GM23248 (cell line): ENCODE data around the gene IL26. TPM values are rescaled to one million over a fixed set of nuclear protein-coding genes. Genes with fewer than 3 reads are reported as not detected.

ENCODE experiments used
- DNase-seq: peaks from one replicate; pipeline ENCODE4 v3.0.0-alpha.2; 2015
- H2AFZ ChIP-seq: fragments of 200-600 bp; sonication (generic); 2 replicates; pipeline ENCODE4 v1.6.1; 2016; ENCODE audit warnings: antibody characterized with exemption
- H3F3A ChIP-seq: fragments of 200-600 bp; sonication (generic); 2 replicates; pipeline ENCODE4 v1.6.1; 2016; ENCODE audit warnings: mild to moderate bottlenecking, antibody characterized with exemption, mixed run types; ENCODE audit not compliant: insufficient read depth
- H3K27ac ChIP-seq: fragments of 200-600 bp; sonication (generic); 2 replicates; pipeline ENCODE4 v1.5.1; 2016; ENCODE audit warnings: mild to moderate bottlenecking
- H3K27me3 ChIP-seq: fragments of 200-600 bp; sonication (generic); replicated peaks from 2 replicates; pipeline ENCODE4 v1.6.1; 2016; ENCODE audit warnings: mild to moderate bottlenecking; ENCODE audit not compliant: insufficient read depth
- H3K36me3 ChIP-seq: fragments of 200-600 bp; sonication (generic); 2 replicates; pipeline ENCODE4 v1.6.1; 2016; ENCODE audit warnings: low read depth, mild to moderate bottlenecking
- H3K4me1 ChIP-seq: fragments of 200-600 bp; sonication (generic); 2 replicates; pipeline ENCODE4 v1.6.1; 2016; ENCODE audit warnings: mild to moderate bottlenecking; ENCODE audit not compliant: insufficient read depth
- H3K4me2 ChIP-seq: fragments of 200-600 bp; sonication (generic); one replicate; pipeline ENCODE4 v1.6.1; 2016; ENCODE audit warnings: mild to moderate bottlenecking; ENCODE audit not compliant: unreplicated experiment
- H3K4me3 ChIP-seq: fragments of 200-600 bp; sonication (generic); 2 replicates; pipeline ENCODE4 v1.5.1; 2016; ENCODE audit warnings: mild to moderate bottlenecking
- H3K79me2 ChIP-seq: fragments of 200-600 bp; sonication (generic); 2 replicates; pipeline ENCODE4 v1.6.1; 2016; ENCODE audit warnings: mild to moderate bottlenecking; ENCODE audit not compliant: insufficient read depth
- H3K9ac ChIP-seq: fragments of 200-600 bp; sonication (generic); 2 replicates; pipeline ENCODE4 v1.6.1; 2016; ENCODE audit warnings: mild to moderate bottlenecking
- H3K9me2 ChIP-seq: fragments of 200-600 bp; sonication (generic); 2 replicates; pipeline ENCODE4 v1.6.1; 2016; ENCODE audit warnings: mixed run types, mild to moderate bottlenecking, moderate library complexity; ENCODE audit not compliant: insufficient read depth
- H3K9me3 ChIP-seq: fragments of 200-600 bp; sonication (generic); one replicate; pipeline ENCODE4 v1.6.1; 2017; ENCODE audit warnings: low read depth
- H4K20me1 ChIP-seq: fragments of 200-600 bp; sonication (generic); 2 replicates; pipeline ENCODE4 v1.6.0; 2016; ENCODE audit not compliant: insufficient read depth
- EZH2 ChIP-seq: fragments of 200-600 bp; sonication (generic); IDR thresholded peaks from 2 replicates; pipeline ENCODE4 v1.6.1; 2018; ENCODE audit warnings: antibody characterized with exemption, mild to moderate bottlenecking; ENCODE audit not compliant: insufficient read depth, poor library complexity, severe bottlenecking
- EZH2phosphoT487 ChIP-seq: fragments of 200-600 bp; sonication (generic); IDR thresholded peaks from 2 replicates; pipeline ENCODE4 v1.6.1; 2018; ENCODE audit warnings: antibody characterized with exemption, moderate library complexity, mild to moderate bottlenecking, low read depth; ENCODE audit not compliant: insufficient read depth
- WGBS, 2 experiments: methylation state at CpG; one replicate each; pipeline ENCODE4 v1.1.6; 2015 to 2017; ENCODE audit warnings: low lambda C conversion rate in 2 of 2, low coverage in 1 of 2; ENCODE audit errors: missing lambda C conversion rate in 2 of 2; 5-methylcytosine and 5-hydroxymethylcytosine counted together
- in situ Hi-C: fragments of 300-500 bp; cut with MboI; formaldehyde crosslinking; loops from 2 replicates; pipeline ENCODE4 v1.15.0; 2020
- polyA plus RNA-seq: library from polyadenylated mRNA; unstranded; fragments of >200 nt; fragmentation: Nextera tagmentation; extraction: Ambion mirVana; gene quantifications from 2 replicates; pipeline ENCODE4 v1.2.1, GENCODE V29; 2016
- total RNA-seq: library from RNA; depleted of rRNA; stranded (reverse); fragments of >200 nt; shearing (Covaris generic); gene quantifications from 2 replicates; pipeline ENCODE4 v1.2.3, GENCODE V29; 2014

Gene IL26
- total and polyA plus RNA-seq, 2 experiments from 2014 or later: not detected

DNA sequence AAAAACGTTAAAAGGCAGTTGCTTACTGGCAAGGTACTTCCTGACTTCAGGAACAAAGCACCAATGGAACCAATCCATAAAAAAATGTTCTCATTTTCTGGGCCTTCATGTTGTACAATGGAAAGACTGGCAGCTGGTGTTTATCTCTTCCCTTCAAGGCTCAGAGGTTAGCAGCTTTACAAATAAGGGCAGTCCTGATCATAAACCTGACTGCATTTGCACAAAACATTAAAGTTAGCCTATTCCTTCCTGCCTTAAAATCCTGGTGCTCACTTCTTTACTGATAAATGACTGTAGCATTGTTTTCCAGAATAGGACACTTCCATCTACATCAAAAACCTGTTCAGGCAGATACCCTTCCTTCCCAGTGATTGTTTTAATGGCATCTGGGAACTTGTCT is 19.2 kb downstream of the IL26 start:
- no peaks in the 10 kb centered on the region for H3F3A ChIP-seq
- WGBS, 2 experiments: 0% methylated on average over 1 of the region's 1 CpG
- DNase-seq: no peak
- H3K9me2 ChIP-seq: no peaks in the 10 kb centered on the region
- no peaks in the 10 kb centered on the region for H3K4me1 ChIP-seq
- no peaks in the 10 kb centered on the region for H3K9me3 ChIP-seq
- no peak overlapping the region for H3K27ac ChIP-seq
- H3K27me3 ChIP-seq: peaks cover 45% of the 10 kb centered on the region
- TF ChIP-seq EZH2phosphoT487 (no peak), EZH2 (no peak)
- H3K4me2 ChIP-seq: no peak overlapping the region
- no peaks in the 10 kb centered on the region for H4K20me1 ChIP-seq
- no peaks in the 10 kb centered on the region for H3K79me2 ChIP-seq
- H3K4me3 ChIP-seq: no peak overlapping the region
- H3K36me3 ChIP-seq: no peaks in the 10 kb centered on the region
- H3K9ac ChIP-seq: no peak overlapping the region
- in situ Hi-C loops: no loop called here
- H2AFZ ChIP-seq: no peak overlapping the region

GRCh38 chr12:68203460-68203875 is 22.1 kb downstream of the IL26 start:
- 49 to 56% methylated on average over 5 of the region's 5 CpGs for WGBS, 2 experiments
- Histone ChIP-seq H3K27ac (no peak overlapping the region), H3K9me3 (no peaks in the 10 kb centered on the region)

GRCh38 chr12:68200854-68201253 is 24.8 kb downstream of the IL26 start:
- in situ Hi-C loops: no loop called here
- Histone ChIP-seq H2AFZ (no peak overlapping the region), H3K4me3 (no peak overlapping the region), H3K9me2 (no peaks in the 10 kb centered on the region), H3K27me3 (peaks cover 62% of the 10 kb centered on the region), H3K79me2 (no peaks in the 10 kb centered on the region), H3K4me2 (no peak overlapping the region), H3F3A (no peaks in the 10 kb centered on the region), H3K4me1 (no peaks in the 10 kb centered on the region), H4K20me1 (no peaks in the 10 kb centered on the region), H3K36me3 (no peaks in the 10 kb centered on the region), H3K9me3 (no peaks in the 10 kb centered on the region), H3K27ac (no peak overlapping the region), H3K9ac (no peak overlapping the region)
- no peak for DNase-seq
- TF ChIP-seq EZH2phosphoT487 (no peak), EZH2 (no peak)
- WGBS, 2 experiments: 38 to 44% methylated on average over 2 of the region's 2 CpGs

More at GRCh38 chr12:68203460-68203875, 22.1 kb downstream of the IL26 start:
- no peaks in the 10 kb centered on the region for H3K36me3 ChIP-seq
- no peak for DNase-seq
- H3K4me3 ChIP-seq: no peak overlapping the region
- H3K4me2 ChIP-seq: no peak overlapping the region
- H3F3A ChIP-seq: no peaks in the 10 kb centered on the region
- no peaks in the 10 kb centered on the region for H3K4me1 ChIP-seq
- peaks cover 59% of the 10 kb centered on the region for H3K27me3 ChIP-seq
- H3K79me2 ChIP-seq: no peaks in the 10 kb centered on the region
- in situ Hi-C loops: no loop called here
- H2AFZ ChIP-seq: no peak overlapping the region
- no peaks in the 10 kb centered on the region for H4K20me1 ChIP-seq
- H3K9ac ChIP-seq: no peak overlapping the region
- no peaks in the 10 kb centered on the region for H3K9me2 ChIP-seq
- no peak for TF ChIP-seq EZH2
- TF ChIP-seq EZH2phosphoT487: no peak

DNA sequence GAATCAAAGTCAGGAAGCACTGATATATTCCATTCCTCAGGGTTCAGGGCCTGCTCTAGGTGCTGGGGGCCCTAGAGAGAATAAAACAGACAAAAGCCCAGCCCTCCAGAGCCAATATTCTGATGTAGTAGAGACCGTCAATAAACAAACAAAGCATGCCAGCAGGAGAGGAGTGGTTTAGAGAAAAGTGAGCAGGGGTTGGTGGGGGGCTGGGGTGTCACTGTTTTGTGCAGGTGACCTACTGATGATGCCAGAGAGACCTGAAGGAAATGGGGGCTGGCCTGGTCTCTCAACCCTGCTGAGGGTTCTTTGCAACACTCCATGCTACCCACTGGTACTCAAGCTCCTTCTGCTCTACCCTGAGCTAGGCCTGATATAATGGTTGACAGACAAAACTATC is 26.5 kb downstream of the IL26 start:
- Histone ChIP-seq H4K20me1 (no peaks in the 10 kb centered on the region), H2AFZ (no peak overlapping the region), H3K36me3 (no peaks in the 10 kb centered on the region), H3K9me3 (no peaks in the 10 kb centered on the region), H3K79me2 (no peaks in the 10 kb centered on the region), H3F3A (no peaks in the 10 kb centered on the region), H3K9ac (no peak overlapping the region), H3K9me2 (peaks cover 7% of the 10 kb centered on the region; the same call in 1 of the 2 replicates), H3K4me2 (no peak overlapping the region), H3K4me1 (no peaks in the 10 kb centered on the region), H3K4me3 (no peak overlapping the region), H3K27me3 (peaks cover 63% of the 10 kb centered on the region), H3K27ac (no peak overlapping the region)
- in situ Hi-C loops: no loop called here
- WGBS, 2 experiments: 60 to 74% methylated on average over 1 of the region's 1 CpG
- TF ChIP-seq EZH2phosphoT487 (no peak), EZH2 (no peak)
- no peak for DNase-seq
